SHP77 (cell line): Measurements from ENCODE around the gene SPEF1.

Experiments
- DNase-seq, 2 experiments: peaks; one replicate each; lab custom pipeline; 2025; lab: John Stamatoyannopoulos, UW

SPEF1 gene

DNA sequence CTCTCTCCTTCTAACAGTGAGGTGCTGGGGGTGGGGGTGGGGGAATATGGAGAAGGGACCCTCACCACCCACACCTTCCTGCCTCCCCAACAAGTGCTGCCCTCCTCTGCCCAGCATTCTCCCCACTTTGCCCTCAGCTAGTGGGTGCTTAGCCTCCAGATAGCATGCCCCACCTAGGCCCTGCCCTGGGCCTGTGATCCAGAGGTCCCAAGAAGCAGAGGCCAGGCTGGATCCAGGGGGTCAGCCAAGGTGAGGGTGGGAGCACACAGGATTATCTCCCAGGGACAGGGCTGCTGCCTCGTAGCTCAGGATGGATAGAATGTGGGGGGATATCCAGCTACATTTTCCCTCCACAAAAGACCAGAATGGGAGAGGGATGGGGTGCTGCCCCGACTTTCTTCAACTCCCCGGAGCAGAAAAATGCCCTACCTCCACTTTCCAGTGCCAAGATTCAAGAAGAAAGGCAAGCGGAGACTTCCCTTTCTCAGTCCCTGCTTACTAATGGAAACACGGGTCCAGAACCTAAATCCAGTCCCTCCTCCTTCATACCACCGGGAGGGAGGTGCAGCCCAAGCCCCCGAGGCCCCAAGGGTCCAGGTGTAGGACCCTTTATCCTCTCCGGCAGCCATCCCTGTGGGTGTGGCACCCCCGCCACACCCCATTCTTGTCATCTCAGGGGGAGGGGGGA, 14.7 kb downstream of the SPEF1 start:
- DNase-seq = no peak

DNA sequence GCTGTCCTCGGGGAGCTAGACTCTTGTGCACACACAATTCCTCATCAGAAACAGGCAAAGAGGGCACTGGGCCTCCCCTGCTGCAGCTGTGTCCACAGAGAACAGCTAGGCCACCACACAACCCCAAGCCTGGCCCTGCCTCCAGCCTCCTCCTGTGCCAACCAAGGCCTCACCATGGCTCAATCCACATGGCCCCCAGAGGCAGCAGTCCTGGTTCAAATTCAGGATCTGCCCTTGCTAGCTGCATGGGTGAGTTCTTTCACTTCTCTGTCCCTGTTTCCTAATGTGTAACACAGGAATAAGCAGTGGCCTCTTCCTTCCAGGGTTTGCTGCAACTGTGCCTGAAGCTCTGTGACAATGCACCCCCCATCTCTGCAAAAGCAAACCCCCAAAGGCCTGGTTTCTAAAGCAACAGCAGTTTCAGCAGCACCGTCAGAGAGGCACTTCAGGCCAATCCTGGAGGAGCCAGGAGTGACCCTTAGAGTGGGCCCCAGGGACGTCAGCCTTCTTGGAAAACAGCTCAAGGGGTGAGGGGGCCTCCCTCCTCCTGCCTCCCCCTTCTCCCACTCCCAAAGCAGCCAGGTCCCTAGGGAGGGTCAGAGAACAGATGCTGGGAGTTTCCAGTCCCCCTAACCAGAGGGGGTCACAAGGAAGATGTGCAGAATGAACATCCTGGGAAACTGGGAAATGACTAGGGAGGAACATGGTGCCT, 15.9 kb downstream of the SPEF1 start:
- DNase-seq = peak; percentile 46 to 58

DNA sequence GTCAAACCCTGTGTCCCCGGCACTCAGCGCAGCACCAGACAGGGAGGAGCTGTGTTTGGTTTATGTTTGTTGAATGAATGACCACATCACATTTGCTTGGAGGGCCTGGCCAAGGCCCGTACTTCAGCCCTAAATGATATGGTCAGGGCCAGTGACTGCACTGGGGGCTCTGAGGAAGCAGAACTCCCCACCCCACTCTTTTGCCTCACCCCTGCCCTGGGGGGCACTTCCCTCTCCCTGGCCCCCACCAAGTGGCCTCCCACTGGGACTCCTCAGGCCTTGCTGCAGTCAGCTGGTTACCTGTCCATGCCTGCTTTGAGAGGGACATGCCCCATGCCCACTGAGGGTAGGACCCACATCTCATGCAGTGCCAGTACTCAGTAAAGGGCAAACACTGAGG, 16.6 kb downstream of the SPEF1 start:
- DNase-seq = no peak

DNA sequence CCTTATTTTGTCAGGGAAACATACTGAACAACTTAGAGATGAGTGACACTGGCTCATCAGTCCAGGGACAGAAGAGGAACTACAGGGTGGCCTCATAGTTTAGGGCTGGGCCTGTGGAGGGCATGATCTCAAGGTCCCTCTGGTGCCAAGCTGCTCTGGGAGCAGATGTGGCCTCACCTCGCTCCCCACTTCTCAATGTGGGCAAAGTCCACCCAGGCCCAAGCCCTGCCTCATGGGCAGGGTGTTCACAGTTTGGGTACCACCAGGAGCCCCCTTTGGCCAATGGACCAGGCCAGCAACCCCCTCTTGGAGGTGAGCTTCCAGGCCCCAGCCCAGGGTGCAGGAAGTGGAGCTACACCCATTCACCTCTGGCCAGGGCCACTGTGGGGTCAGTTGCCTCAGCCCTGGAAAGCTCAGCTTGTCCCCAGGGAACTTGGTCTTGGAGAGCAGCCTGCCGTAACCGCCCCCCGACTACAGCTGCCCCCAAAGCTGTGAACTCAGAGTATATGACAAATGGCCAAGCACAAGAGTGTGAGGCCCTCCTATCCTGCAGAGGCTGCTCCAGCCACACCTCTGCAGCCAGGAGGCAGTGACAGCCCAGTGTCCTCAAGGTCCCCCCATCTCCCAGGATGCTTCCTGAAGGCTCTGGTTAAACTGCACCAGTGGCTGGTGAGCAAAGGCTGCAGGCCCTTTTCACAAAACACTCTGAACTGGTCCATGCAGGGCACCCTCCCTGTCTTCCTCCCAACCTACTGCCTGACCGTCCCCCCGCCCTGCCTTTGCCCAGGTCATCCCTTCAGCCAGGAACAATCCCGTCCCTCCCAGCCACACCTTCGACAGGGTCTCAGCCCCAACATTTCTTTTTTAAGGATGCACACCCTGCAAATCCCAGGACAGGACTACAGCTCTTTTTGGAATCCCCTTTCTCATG, 17.3 kb downstream of the SPEF1 start:
- DNase-seq = no peak

DNA sequence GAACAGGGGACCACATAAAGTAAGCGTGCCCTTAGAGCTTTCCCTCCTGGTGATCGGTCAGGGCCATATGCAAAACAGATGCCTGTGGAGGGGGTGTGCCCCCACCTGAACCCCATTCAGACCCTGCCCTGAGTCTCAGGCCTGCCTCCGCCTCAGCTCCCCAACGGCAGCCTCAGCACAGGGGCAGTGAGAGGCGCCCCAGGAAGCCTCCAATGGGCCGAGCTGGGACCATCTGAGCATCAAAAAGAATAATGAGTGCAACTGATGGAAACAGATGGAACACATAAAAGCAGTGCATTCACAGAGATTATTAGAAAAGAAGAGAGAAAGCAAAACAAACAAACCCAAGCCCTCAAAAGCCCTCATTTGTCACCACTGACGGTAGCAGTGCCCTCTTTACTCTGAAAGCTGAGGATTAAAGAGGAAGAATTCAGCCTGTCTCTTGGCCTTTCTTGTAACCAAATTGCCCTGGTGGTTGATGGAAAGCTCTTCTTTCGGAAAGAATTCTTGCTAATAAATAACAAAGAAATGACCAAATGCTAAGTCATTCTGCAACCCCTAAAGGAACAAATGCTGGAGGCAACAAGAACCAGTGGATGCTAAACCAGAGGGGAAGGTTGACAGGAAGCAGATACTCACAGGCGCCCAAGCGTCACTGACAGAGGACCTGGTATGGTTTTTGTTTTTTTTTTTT, 20.4 kb downstream of the SPEF1 start:
- DNase-seq = no peak

DNA sequence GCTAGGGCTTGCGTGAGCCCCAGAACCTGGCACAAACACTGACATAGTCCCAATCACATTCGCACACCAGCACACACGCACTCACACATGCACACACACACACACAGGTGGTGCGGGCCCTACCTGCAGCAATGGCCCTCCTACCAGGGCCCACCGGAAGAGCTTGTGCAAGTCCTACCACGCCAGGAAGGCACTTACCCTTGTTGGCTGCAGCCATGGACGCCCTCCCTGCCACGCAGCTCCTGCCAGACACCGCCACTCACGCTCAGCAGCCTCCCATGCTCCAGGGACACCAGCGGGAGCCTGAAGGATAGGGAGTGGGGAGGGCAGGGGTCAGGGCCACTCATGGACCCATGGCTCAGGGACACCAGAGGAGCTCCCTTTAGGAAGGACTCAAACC, 21.4 kb downstream of the SPEF1 start:
- DNase-seq = no peak

DNA sequence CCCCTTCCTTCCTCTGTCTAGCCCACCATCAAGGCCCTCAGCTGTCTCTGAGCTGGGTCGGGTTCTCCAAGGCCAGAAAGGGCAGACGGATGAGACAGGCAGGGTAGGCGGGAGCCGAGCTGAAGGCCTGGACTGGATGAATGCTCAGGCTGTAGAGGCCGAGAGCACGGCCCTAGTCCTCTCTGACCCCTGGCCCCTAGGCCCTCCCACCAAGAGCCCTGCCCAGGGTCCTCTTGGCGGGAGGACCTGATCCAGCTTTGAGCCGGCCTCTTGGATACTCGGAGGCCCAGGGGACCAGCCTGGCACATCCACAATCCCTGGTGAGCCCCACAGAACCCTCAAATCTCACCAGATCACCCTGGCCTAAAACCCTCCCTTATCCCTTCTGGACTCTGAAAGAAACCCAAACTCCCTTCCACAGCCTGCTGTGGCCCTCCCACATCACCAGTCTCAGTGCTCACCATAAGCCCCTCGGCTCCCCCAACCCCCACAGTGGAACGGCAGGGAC, 21.9 kb downstream of the SPEF1 start:
- DNase-seq = no peak

DNA sequence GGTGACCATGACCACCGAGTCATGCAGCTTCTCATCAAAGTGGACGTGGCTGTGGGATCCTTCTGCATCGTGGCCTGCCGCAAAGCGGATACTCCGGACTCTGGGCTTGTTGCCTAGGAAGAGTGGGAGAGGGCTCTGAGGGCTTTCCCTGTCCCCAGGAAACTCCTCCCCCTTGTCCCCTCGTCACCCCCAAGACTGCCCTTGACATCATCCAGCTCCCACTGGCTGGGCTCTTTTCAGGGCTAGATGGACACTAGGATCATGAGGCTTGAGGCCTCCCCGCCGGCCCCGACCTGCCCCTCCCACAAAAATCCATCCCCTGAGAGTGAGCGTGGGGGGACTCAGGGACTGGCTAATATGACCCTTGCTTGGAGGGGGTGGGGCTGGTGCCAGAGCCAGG, 22.7 kb downstream of the SPEF1 start:
- DNase-seq = no peak

DNA sequence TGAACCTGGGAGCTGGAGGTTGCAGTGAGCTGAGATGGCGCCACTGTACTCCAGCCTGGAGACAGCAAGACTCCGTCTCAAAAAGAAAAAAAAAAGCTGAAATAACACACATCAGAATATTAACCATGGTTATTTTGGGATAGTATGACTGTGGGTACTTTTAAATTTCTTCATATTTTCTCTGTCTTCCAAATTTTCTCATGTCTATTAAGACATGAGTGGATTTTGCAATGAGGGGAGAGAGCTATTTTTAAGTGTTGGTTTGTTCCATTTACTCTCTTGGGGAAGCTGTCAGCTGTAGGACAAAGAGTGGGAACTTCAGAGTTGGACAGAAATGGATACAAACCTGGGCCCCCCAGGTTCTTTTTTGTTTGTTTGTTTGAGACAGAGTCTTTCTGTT, 24.0 kb downstream of the SPEF1 start:
- no peak for DNase-seq

DNA sequence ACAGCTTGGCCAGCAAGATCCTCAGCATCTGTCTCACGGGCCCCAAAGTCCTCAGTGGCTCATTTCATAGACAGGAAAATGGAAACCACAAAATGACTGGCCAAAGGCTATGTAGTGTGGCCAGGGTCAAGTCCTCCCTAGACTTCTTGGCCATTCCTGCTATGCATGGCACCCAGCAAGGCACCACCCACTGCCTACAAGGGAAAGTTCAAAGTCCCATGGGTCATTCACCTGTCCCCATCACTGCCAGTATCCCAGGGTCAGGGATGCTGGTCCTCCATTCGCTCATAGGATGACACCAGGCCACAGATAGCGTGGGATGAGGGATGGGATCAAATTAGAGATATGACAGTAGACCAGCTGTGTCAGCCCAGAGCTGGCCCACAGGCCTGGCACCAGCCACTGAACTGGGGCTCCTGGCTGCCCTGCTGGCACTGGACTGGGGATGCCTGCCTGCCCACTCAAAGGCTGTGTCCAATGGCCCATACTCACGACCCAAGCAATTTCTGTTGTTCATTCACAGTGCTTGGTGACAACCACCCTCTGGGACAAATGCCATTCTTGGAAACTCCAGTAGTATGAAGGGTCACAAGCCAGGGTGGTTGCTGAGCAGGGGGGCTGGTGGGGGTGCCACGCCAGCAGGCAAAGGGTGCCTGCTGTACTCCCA, 25.3 kb downstream of the SPEF1 start:
- no peak for DNase-seq

DNA sequence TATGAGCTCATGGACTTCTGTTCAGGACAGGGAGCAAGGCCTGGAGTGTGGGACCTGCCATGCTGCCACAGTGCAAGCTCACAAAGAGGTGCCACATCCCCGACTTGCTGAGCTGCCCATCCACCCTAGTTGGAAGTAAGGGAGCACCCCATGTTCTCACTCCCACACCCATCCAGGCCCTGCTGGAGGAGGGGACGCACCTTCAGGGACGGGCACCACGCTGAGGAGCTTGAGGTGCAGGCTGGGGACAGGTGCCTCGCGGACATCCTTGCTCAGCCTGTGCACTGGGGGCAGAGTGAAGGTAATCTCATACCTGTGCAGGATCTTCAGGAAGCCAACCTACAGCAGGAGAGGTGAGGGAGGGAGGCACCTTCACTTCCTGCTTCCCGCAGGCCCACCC, 26.0 kb downstream of the SPEF1 start:
- no peak for DNase-seq

DNA sequence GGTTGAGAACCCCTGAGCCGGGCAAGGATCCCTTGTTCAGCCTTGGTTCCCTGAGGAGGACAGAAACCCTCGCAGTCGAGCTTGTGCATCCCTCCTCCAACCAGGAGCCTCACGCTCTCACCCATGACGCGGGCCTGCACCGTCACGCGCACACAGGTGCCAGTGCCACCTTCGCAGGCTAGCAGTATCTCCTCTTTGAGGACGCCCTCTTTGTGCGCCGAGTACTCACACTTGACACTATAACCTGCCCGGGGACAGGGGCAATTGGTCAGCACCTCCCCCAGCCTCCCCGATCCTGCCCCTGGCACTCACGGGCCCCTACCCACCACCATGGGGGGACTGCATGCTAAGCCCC, 27.0 kb downstream of the SPEF1 start:
- no peak for DNase-seq

DNA sequence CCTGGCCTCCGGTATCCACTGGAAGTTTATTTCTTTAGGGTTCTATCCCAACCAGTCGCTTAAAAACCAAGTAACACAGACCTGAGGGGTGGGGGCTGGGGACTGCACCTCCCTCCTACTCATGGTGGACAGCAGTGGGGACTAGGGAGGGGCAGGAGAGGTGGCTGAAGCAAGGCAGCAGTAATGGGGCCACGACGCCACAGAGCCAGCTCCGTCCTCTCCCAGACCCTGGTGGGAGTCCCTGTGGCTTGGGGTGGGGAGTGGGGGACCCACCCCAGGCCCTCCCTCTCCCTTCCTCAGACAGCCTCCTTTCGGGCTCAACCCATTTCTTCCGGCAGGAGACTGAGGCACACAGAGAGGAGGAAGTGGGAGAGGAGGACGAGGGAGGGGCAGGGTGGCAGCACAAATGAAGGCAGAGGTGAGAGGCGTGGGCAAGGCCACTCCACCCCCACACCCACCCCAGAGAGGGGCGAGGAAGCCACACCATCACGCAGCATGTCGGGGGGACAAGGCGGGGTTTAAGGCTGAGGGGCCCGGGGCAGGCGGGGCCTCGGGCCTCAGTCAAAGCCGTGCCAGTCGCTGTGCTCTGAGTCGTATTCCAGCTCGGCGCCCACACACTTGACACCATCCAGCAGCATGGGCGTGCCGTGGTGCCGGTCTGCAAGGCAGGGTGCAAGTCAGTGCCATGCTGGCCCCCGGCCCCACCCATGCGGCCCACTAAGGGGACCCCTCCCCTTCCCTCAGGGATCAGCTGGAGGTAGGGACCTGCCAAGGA, 27.6 kb downstream of the SPEF1 start:
- DNase-seq = no peak

DNA sequence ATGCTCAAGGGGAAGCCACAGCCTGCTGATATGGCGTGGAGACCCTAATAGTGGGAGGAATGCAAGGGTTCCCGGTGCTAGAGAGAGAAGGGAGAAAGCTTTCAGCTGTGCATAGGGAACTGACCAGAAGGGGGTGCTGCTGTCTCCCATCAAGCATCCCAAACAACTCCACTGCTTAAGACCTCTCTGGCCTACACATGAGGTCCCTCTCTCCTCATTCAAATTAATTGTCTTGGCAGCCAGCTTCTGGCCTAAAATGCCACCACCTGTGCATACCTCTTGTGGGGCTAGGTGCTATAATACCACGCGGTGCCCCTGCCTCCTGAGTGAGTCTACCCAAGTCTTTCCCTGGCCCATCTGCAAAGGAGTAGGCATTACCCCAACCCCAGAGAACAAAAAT, 28.1 kb downstream of the SPEF1 start:
- peak; percentile 55 to 58 for DNase-seq

DNA sequence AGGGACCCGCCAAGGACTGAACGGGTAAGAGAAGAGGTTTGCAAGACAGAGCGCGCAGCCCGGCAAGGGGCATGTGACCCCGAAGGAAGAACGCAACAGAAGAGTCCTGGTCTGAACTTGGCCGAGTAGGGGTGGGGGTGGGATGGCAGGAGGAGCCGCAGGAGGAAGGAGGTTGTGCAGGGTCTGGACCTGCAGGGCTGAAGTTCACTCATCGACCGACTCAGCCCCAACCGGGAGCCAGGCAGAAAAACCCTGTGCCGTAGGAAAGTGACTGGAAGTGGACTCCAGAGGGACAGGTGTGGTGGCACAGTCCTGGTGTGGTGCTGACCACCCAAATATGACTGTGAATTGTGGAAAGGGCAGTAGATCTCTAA, 28.9 kb downstream of the SPEF1 start:
- no peak for DNase-seq

DNA sequence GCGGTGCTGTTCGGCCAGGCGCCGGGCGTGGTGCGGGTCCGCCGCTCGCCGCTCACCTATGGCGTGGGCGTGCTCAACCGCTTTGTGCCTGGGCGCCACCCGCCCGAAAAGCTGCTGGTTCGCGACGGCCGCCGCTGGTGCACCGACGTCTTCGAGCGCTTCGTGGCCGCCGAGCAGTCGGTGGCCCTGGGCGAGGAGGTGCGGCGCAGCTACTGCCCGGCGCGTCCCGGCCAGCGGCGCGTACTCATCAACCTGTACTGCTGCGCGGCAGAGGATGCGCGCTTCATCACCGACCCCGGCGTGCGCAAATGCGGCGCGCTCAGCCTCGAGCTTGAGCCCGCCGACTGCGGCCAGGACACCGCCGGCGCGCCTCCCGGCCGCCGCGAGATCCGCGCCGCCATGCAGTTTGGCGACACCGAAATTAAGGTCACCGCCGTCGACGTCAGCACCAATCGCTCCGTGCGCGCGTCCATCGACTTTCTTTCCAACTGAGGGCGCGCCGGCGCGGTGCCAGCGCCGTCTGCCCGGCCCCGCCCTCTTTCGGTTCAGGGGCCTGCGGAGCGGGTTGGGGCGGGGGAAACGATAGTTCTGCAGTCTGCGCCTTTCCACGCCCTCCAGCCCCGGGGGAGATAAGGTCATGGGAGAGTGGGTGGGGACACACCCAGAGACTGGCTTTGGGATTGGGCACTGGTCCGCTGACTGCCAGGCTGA, 29.4 kb downstream of the SPEF1 start:
- DNase-seq = no peak

DNA sequence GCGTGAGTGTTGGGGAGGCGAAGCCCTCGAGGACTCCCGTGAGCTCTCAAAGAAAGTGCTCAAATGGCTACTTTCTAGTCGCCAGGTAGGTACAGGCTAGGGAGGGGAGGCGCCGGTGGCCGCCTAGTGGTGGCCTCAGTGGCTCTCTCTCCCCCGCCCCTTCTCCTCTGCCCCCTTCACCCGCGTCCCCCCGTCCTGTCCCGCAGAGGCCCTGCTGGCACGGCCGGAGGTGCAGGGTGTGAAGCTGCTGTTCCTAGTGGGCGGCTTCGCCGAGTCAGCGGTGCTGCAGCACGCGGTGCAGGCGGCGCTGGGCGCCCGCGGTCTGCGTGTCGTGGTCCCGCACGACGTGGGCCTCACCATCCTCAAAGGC, 30.0 kb downstream of the SPEF1 start:
- no peak for DNase-seq

DNA sequence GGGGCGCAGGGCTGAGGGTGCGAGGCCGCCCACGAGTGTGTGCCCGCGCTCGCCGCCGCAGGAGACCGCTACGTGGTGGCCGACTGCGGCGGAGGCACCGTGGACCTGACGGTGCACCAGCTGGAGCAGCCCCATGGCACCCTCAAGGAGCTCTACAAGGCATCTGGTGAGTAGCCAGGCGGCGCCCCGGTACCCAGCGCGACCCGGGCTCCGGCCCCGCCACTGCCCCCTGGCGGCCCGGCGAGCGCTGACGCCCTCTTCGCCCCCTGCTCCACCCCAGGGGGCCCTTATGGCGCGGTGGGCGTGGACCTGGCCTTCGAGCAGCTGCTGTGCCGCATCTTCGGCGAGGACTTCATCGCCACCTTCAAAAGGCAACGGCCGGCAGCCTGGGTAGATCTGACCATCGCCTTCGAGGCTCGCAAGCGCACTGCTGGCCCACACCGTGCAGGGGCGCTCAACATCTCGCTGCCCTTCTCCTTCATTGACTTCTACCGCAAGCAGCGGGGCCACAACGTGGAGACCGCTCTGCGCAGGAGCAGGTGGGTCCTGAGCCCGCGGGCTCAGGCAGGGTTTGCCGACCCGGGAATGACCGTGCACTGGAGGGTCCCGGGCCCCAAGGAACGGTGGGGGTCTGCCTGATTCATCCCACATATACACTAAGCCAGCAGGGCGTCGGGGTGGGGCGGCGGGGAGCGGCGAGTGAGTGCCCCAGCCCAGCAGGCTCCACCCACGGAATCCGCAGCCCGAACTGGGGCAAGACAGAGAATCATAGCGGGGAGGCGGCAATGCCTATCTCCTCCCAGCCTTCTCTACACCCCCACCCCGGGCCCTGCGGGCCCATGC, 31.3 kb downstream of the SPEF1 start:
- peak; percentile 11 to 38 for DNase-seq

DNA sequence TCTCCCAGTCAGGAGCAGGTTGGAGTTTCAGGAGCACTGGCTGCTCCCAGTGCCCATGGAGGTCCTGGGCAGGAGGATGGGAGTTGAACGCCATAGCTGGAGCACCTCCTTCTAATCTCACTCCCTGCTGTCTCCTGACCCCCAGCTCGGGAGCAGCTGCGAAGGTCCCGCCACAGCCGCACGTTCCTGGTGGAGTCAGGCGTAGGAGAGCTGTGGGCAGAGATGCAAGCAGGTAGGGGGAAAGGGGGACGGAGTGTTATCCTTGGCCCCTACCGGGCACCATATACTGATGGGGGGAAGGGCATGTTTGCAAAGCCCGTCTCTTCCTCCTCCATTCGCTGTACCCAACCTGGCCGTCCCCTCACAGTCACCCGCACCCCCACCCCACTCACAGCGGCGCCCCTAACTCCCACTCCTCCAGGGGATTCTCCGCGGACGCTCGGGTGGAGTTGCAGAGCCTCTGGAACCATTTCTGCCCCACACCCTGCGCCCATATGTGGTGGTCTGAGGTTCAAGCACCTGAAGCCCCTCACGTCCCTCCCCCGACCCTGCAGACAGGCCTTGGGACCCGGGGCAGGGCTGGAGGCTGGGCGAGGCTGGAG, 32.1 kb downstream of the SPEF1 start:
- DNase-seq = no peak
